Kidney (tissue), 14 donors: ENCODE data around the gene SYN1. TPM values are rescaled to one million over a fixed set of nuclear protein-coding genes. Genes with fewer than 3 reads are reported as not detected.

Source experiments
- DNase-seq, 5 donors: peaks; one replicate each; pipeline ENCODE4 v3.0.0-alpha.2; 2013 to 2020
- FAIRE-seq: peaks from 2 replicates; lab custom pipeline; 2012; peaks lifted over from hg19 to GRCh38; lab: Jason Lieb, UNC
- H3K27ac ChIP-seq, 2 donors: one replicate each; pipeline ENCODE4 v1.7.0; 2013; ENCODE audit warnings: low read depth in 2 of 2, low read length in 2 of 2, inconsistent platforms in 1 of 2
- H3K27me3 ChIP-seq: one replicate; pipeline ENCODE4 v1.7.1; 2013; ENCODE audit warnings: low read length, inconsistent platforms; ENCODE audit not compliant: control insufficient read depth, insufficient read depth
- H3K36me3 ChIP-seq, 3 donors: one replicate each; pipeline versions ENCODE4 v1.7.0 to v1.7.1; 2013; ENCODE audit warnings: low read length in 3 of 3, control low read depth in 1 of 3, inconsistent platforms in 1 of 3; ENCODE audit not compliant: insufficient read depth in 3 of 3, control insufficient read depth in 2 of 3
- H3K4me1 ChIP-seq, 3 donors: one replicate each; pipeline versions ENCODE4 v1.7.0 to v1.7.1; 2013; ENCODE audit warnings: low read length in 3 of 3, inconsistent platforms in 1 of 3, low read depth in 1 of 3; ENCODE audit not compliant: control insufficient read depth in 2 of 3, insufficient read depth in 2 of 3
- H3K4me3 ChIP-seq, 3 donors: one replicate each; pipeline versions ENCODE4 v1.7.0 to v1.8.1; 2013; ENCODE audit warnings: low read length in 3 of 3, control low read depth in 1 of 3, inconsistent platforms in 1 of 3
- H3K9ac ChIP-seq, 3 donors: one replicate each; pipeline versions ENCODE4 v1.7.0 to v1.7.1; 2013; ENCODE audit warnings: low read length in 3 of 3, control low read depth in 1 of 3, inconsistent platforms in 1 of 3
- H3K9me3 ChIP-seq, 3 donors: one replicate each; pipeline versions ENCODE4 v1.7.0 to v1.7.1; 2013; ENCODE audit warnings: low read length in 3 of 3, control low read depth in 1 of 3, inconsistent platforms in 1 of 3; ENCODE audit not compliant: control insufficient read depth in 2 of 3, insufficient read depth in 1 of 3
- CTCF ChIP-seq: IDR thresholded peaks from 3 replicates; pipeline ENCODE4 v1.5.1; 2012; ENCODE audit warnings: mild to moderate bottlenecking, moderate library complexity, borderline replicate concordance; ENCODE audit not compliant: insufficient read depth; ENCODE audit errors: extremely low read depth
- intact Hi-C: fragments of 100-400 bp; cut with DNase I; formaldehyde crosslinking; loops from one replicate; pipeline ENCODE4 v1.11.1; 2022
- polyA plus RNA-seq: library from polyadenylated mRNA; stranded (reverse); fragments of 350-450 nt; fragmentation: Illumina TruSeq; extraction: RNeasy Lipid Tissue Mini Kit (QIAGEN cat#74804); gene quantifications from one replicate; pipeline ENCODE4 v1.2.3, GENCODE V29; 2014; ENCODE audit warnings: low read depth, low replicate concordance; ENCODE audit not compliant: insufficient read depth
- total RNA-seq: library from RNA; stranded (reverse); fragmentation: NEBNext Ultra II Directional; extraction: Animal tissue kit (Norgen Biotek cat#: 25700); gene quantifications from one replicate; pipeline ENCODE4 v1.2.1, GENCODE V29; 2021
- donor health status: control.
- donor health status: control.
- donor health status: control.
- donor health status: control.
- donor health status: control.
- donor health status: DM: yes; HTN: yes; CAD: no.
- donor health status: Normal renal cell carcinoma (clear cell type).

Gene SYN1
- total and polyA plus RNA-seq, 2 donors from 2014 or later: 0.85 to 0.88 TPM

- no peaks in the 10 kb centered on the region for H3K27me3 ChIP-seq
- no peak for TF ChIP-seq CTCF
- FAIRE-seq (no peak), DNase-seq (no peak)
- H3K9me3 ChIP-seq: no peaks in the 10 kb centered on the region
- no peaks in the 10 kb centered on the region for H3K4me1 ChIP-seq
- no peak overlapping the region for H3K4me3 ChIP-seq
- no peak overlapping the region for H3K9ac ChIP-seq
- intact Hi-C loops: no loop called here
- no peak overlapping the region for H3K27ac ChIP-seq
- no peaks in the 10 kb centered on the region for H3K36me3 ChIP-seq
Observed at GRCh38 chrX:47597222-47597621, 22.4 kb downstream of the SYN1 start.

- H3K27ac ChIP-seq: no peak overlapping the region
- H3K9ac ChIP-seq: no peak overlapping the region
- H3K4me3 ChIP-seq: no peak overlapping the region
- FAIRE-seq (no peak), DNase-seq (no peak)
- H3K4me1 ChIP-seq: no peaks in the 10 kb centered on the region
- no peaks in the 10 kb centered on the region for H3K27me3 ChIP-seq
- no peaks in the 10 kb centered on the region for H3K36me3 ChIP-seq
- intact Hi-C loops: no loop called here
- no peaks in the 10 kb centered on the region for H3K9me3 ChIP-seq
- no peak for TF ChIP-seq CTCF
Observed at GRCh38 chrX:47596256-47596655, 23.4 kb downstream of the SYN1 start.

- FAIRE-seq (peak; percentile 50), DNase-seq (no peak)
- no peak for TF ChIP-seq CTCF
- H3K36me3 ChIP-seq: no peaks in the 10 kb centered on the region
- H3K27ac ChIP-seq: no peak overlapping the region
- H3K9ac ChIP-seq: no peak overlapping the region
- H3K9me3 ChIP-seq: no peaks in the 10 kb centered on the region
- H3K4me3 ChIP-seq: no peak overlapping the region
- intact Hi-C loops: no loop called here
- no peaks in the 10 kb centered on the region for H3K4me1 ChIP-seq
- H3K27me3 ChIP-seq: no peaks in the 10 kb centered on the region
Observed at GRCh38 chrX:47595716-47596251, 23.9 kb downstream of the SYN1 start.

GRCh38 chrX:47593522-47593921, 26.1 kb downstream of the SYN1 start:
- no peak for DNase-seq
- Histone ChIP-seq H3K4me1 (no peaks in the 10 kb centered on the region), H3K4me3 (no peak overlapping the region), H3K9me3 (no peaks in the 10 kb centered on the region), H3K36me3 (no peaks in the 10 kb centered on the region), H3K27me3 (no peaks in the 10 kb centered on the region), H3K9ac (no peak overlapping the region), H3K27ac (no peak overlapping the region)
- FAIRE-seq: no peak
- no peak for TF ChIP-seq CTCF
- intact Hi-C loops: no loop called here
